Colonic mucosa (tissue), 4 donors: ENCODE results near the gene RASL10B. TPM values are rescaled to one million over a fixed set of nuclear protein-coding genes. Genes with fewer than 3 reads are reported as not detected.

ENCODE experiments used
- DNase-seq: peaks from one replicate; pipeline ENCODE4 v3.0.0-alpha.2; 2020
- H3K27ac ChIP-seq: fragments of 200-600 bp; one replicate; pipeline ENCODE4 v1.8.0; 2021
- H3K27me3 ChIP-seq: fragments of 200-600 bp; one replicate; pipeline ENCODE4 v1.8.0; 2021
- H3K36me3 ChIP-seq: fragments of 200-600 bp; one replicate; pipeline ENCODE4 v1.8.0; 2021
- H3K4me1 ChIP-seq: fragments of 200-600 bp; one replicate; pipeline ENCODE4 v1.8.0; 2021; ENCODE audit warnings: mild to moderate bottlenecking
- H3K4me3 ChIP-seq: fragments of 200-600 bp; one replicate; pipeline ENCODE4 v1.8.0; 2021
- H3K9ac ChIP-seq, 2 donors: one replicate each; pipeline ENCODE4 v1.7.0; 2013; ENCODE audit warnings: control low read depth in 2 of 2, low read depth in 2 of 2, low read length in 2 of 2
- H3K9me3 ChIP-seq: fragments of 200-600 bp; one replicate; pipeline ENCODE4 v1.8.0; 2021
- CTCF ChIP-seq: fragments of 200-600 bp; IDR thresholded peaks from one replicate; pipeline ENCODE4 v1.8.0; 2022; ENCODE audit warnings: antibody characterized with exemption, mild to moderate bottlenecking
- intact Hi-C: fragments of 100-400 bp; cut with DNase I; formaldehyde crosslinking; loops from one replicate; pipeline ENCODE4 v1.14.1; 2022
- total RNA-seq, 2 donors: library from RNA; stranded (reverse); fragmentation: NEBNext Ultra II Directional in 1 of 2; extraction: Animal tissue kit (Norgen Biotek cat#: 25700) in 1 of 2; gene quantifications; one replicate each; pipeline ENCODE4 v1.2.1, GENCODE V29; 2021
- donor health status: healthy.
- donor health status: DM: no; HTN: no; CAD: no.
- donor health status: DM: no; HTN: no; CAD: no.

The RASL10B gene
- total RNA-seq, 2 donors from 2014 or later, result 0.07 to 0.21 TPM

GRCh38 chr17:35717475-35717874, 14.0 kb upstream of the RASL10B start:
- Histone ChIP-seq H3K27ac (no peak overlapping the region), H3K9me3 (no peaks in the 10 kb centered on the region), H3K4me1 (no peaks in the 10 kb centered on the region), H3K4me3 (no peak overlapping the region), H3K9ac (no peak overlapping the region), H3K36me3 (peaks cover 16% of the 10 kb centered on the region), H3K27me3 (no peaks in the 10 kb centered on the region)
- no peak for TF ChIP-seq CTCF
- intact Hi-C loops, result no loop called here
- DNase-seq, result no peak

- H3K9me3 ChIP-seq, result no peaks in the 10 kb centered on the region
- H3K27ac ChIP-seq, result no peak overlapping the region
- no peaks in the 10 kb centered on the region for H3K27me3 ChIP-seq
- H3K9ac ChIP-seq, result no peak overlapping the region
- intact Hi-C loops, result no loop called here
- no peaks in the 10 kb centered on the region for H3K4me1 ChIP-seq
- no peak for TF ChIP-seq CTCF
- no peak overlapping the region for H3K4me3 ChIP-seq
- DNase-seq, result no peak
- H3K36me3 ChIP-seq, result peaks cover 9% of the 10 kb centered on the region
These were observed 7.7 kb upstream of the RASL10B start for GRCh38 chr17:35723735-35724134.

- no peak for DNase-seq
- Histone ChIP-seq H3K9me3 (no peaks in the 10 kb centered on the region), H3K27ac (no peak overlapping the region), H3K4me1 (no peaks in the 10 kb centered on the region), H3K4me3 (no peak overlapping the region), H3K27me3 (no peaks in the 10 kb centered on the region), H3K9ac (no peak overlapping the region), H3K36me3 (peaks cover 9% of the 10 kb centered on the region)
- TF ChIP-seq CTCF, result no peak
- intact Hi-C loops, result no loop called here
These were observed 6.4 kb upstream of the RASL10B start for GRCh38 chr17:35725058-35725457.

GRCh38 chr17:35725802-35726126, 5.7 kb upstream of the RASL10B start:
- H3K27ac ChIP-seq, result no peak overlapping the region
- H3K4me3 ChIP-seq, result no peak overlapping the region
- H3K9ac ChIP-seq, result no peak overlapping the region
- H3K27me3 ChIP-seq, result no peaks in the 10 kb centered on the region
- H3K36me3 ChIP-seq, result peaks cover 9% of the 10 kb centered on the region
- no peaks in the 10 kb centered on the region for H3K4me1 ChIP-seq
- no peaks in the 10 kb centered on the region for H3K9me3 ChIP-seq
- no peak for DNase-seq
- intact Hi-C loops, result no loop called here
- no peak for TF ChIP-seq CTCF

GRCh38 chr17:35726127-35726952, 5.1 kb upstream of the RASL10B start:
- peaks cover 9% of the 10 kb centered on the region for H3K36me3 ChIP-seq
- no peak for TF ChIP-seq CTCF
- no peaks in the 10 kb centered on the region for H3K9me3 ChIP-seq
- peak; percentile 53 for DNase-seq
- no peak overlapping the region for H3K27ac ChIP-seq
- intact Hi-C loops, result no loop called here
- H3K4me1 ChIP-seq, result no peaks in the 10 kb centered on the region
- H3K9ac ChIP-seq, result no peak overlapping the region
- no peak overlapping the region for H3K4me3 ChIP-seq
- no peaks in the 10 kb centered on the region for H3K27me3 ChIP-seq
